CD14-positive monocyte (primary cell): ENCODE data around the gene BTNL3. TPM values are rescaled to one million over a fixed set of nuclear protein-coding genes. Genes with fewer than 3 reads are reported as not detected.

Experiments
- DNase-seq, 3 donors: peaks; one replicate each; pipeline ENCODE4 v3.0.0-alpha.2; 2011 to 2022
- H2AFZ ChIP-seq: 2 replicates; pipeline ENCODE4 v1.6.0; 2012; ENCODE audit warnings: mild to moderate bottlenecking, low read depth, low read length, inconsistent platforms; ENCODE audit not compliant: insufficient read depth, poor library complexity, severe bottlenecking
- H3K27ac ChIP-seq, 2 donors: 1 replicate in 1 of 2; 2 replicates in 1 of 2; pipeline ENCODE4 v1.5.1; 2012 to 2013; ENCODE audit warnings: low read length in 2 of 2, control low read depth in 1 of 2, inconsistent platforms in 1 of 2, low read depth in 1 of 2, mild to moderate bottlenecking in 1 of 2
- H3K27me3 ChIP-seq, 2 donors: one replicate each; pipeline versions ENCODE4 v1.6.0 to v1.6.1; 2011 to 2013; ENCODE audit warnings: low read length in 2 of 2; ENCODE audit not compliant: control insufficient read depth in 2 of 2, insufficient read depth in 2 of 2
- H3K36me3 ChIP-seq, 2 donors: replicated peaks in 1 of 2; 1 replicate in 1 of 2; 2 replicates in 1 of 2; pipeline versions ENCODE4 v1.5.1 to v1.6.1; 2012 to 2013; ENCODE audit warnings: low read length in 2 of 2, control low read depth in 1 of 2, inconsistent platforms in 1 of 2, mild to moderate bottlenecking in 1 of 2; ENCODE audit not compliant: insufficient read depth in 2 of 2, control insufficient read depth in 1 of 2
- H3K4me1 ChIP-seq, 2 donors: 1 replicate in 1 of 2; 2 replicates in 1 of 2; pipeline versions ENCODE4 v1.5.1 to v1.6.1; 2012 to 2013; ENCODE audit warnings: low read length in 2 of 2, control low read depth in 1 of 2, inconsistent platforms in 1 of 2, mild to moderate bottlenecking in 1 of 2, moderate library complexity in 1 of 2; ENCODE audit not compliant: insufficient read depth in 2 of 2, control insufficient read depth in 1 of 2
- H3K4me2 ChIP-seq: replicated peaks from 2 replicates; pipeline ENCODE3; 2012; ENCODE audit warnings: low read length, moderate library complexity, mild to moderate bottlenecking; ENCODE audit not compliant: poor library complexity, severe bottlenecking; ENCODE audit errors: extremely low read depth
- H3K4me3 ChIP-seq, 3 experiments: fragments of 200-600 bp in 1 of 3; sonication (generic) in 1 of 3; replicated peaks in 1 of 3; 1 replicate in 2 of 3; 2 replicates in 1 of 3; pipeline ENCODE4 v1.5.1; 2011 to 2013; ENCODE audit warnings: low read length in 3 of 3, mild to moderate bottlenecking in 3 of 3, control low read depth in 2 of 3, low read depth in 2 of 3, inconsistent platforms in 1 of 3, moderate library complexity in 1 of 3
- H3K79me2 ChIP-seq: 2 replicates; pipeline ENCODE4 v1.6.0; 2012; ENCODE audit warnings: mild to moderate bottlenecking, control low read depth, inconsistent platforms, low read length, moderate library complexity; ENCODE audit not compliant: insufficient read depth
- H3K9ac ChIP-seq: 2 replicates; pipeline ENCODE4 v1.6.0; 2017; ENCODE audit warnings: low read length, mild to moderate bottlenecking; ENCODE audit not compliant: insufficient read depth, poor library complexity, severe bottlenecking
- H3K9me3 ChIP-seq, 2 donors: replicated peaks in 1 of 2; 1 replicate in 1 of 2; 2 replicates in 1 of 2; pipeline versions ENCODE4 v1.5.1 to v1.6.1; 2012 to 2013; ENCODE audit warnings: low read length in 2 of 2, control low read depth in 1 of 2; ENCODE audit not compliant: control insufficient read depth in 1 of 2, insufficient read depth in 1 of 2
- H4K20me1 ChIP-seq: 2 replicates; pipeline ENCODE4 v1.6.0; 2012; ENCODE audit warnings: mild to moderate bottlenecking, low read length, control low read depth, moderate library complexity; ENCODE audit not compliant: insufficient read depth
- H3K27ac Mint-ChIP-seq, 7 donors: one replicate each; pipeline ENCODE4 v1.8.0; 2020; ENCODE audit warnings: mild to moderate bottlenecking in 7 of 7, mixed read lengths in 7 of 7, moderate library complexity in 6 of 7, inconsistent platforms in 2 of 7
- H3K27me3 Mint-ChIP-seq, 3 donors: one replicate each; pipeline ENCODE4 v1.8.0; 2021 to 2022; ENCODE audit warnings: low read depth in 3 of 3, mild to moderate bottlenecking in 3 of 3, mixed read lengths in 3 of 3, moderate library complexity in 3 of 3, inconsistent platforms in 1 of 3
- H3K36me3 Mint-ChIP-seq, 2 donors: one replicate each; pipeline ENCODE4 v1.8.0; 2020; ENCODE audit warnings: mixed read lengths in 2 of 2, inconsistent platforms in 1 of 2, mild to moderate bottlenecking in 1 of 2
- H3K4me1 Mint-ChIP-seq: one replicate; pipeline ENCODE4 v1.8.0; 2020; ENCODE audit warnings: mild to moderate bottlenecking, mixed read lengths
- H3K4me3 Mint-ChIP-seq, 2 donors: one replicate each; pipeline ENCODE4 v1.8.0; 2020; ENCODE audit warnings: mild to moderate bottlenecking in 2 of 2, mixed read lengths in 2 of 2, moderate library complexity in 1 of 2
- H3K9me3 Mint-ChIP-seq, 7 donors: one replicate each; pipeline ENCODE4 v1.8.0; 2020 to 2022; ENCODE audit warnings: mixed read lengths in 7 of 7, mild to moderate bottlenecking in 6 of 7, moderate library complexity in 6 of 7, inconsistent platforms in 2 of 7
- CTCF ChIP-seq: fragments of 200-600 bp; IDR thresholded peaks from one replicate; pipeline ENCODE4 v1.8.0; 2022; ENCODE audit warnings: antibody characterized with exemption, mild to moderate bottlenecking
- WGBS: methylation state at CpG from one replicate; pipeline ENCODE4 v1.1.5; 2013; ENCODE audit warnings: missing lambda C conversion rate; ENCODE audit not compliant: insufficient coverage; 5-methylcytosine and 5-hydroxymethylcytosine counted together
- intact Hi-C, 2 donors: fragments of 100-400 bp; cut with micrococcal nuclease; formaldehyde crosslinking; loops; one replicate each; pipeline versions ENCODE4 v1.15.0 to v1.15.1; 2023
- polyA plus RNA-seq, 3 donors: library from polyadenylated mRNA; depleted of rRNA in 1 of 3; unstranded in 2 of 3; stranded (reverse) in 1 of 3; fragments of 300-500 nt in 2 of 3; fragments of >200 nt in 1 of 3; fragmentation: Illumina TruSeq in 2 of 3; gene quantifications; 1 replicate in 2 of 3; 2 replicates in 1 of 3; pipeline ENCODE4 v1.2.3, GENCODE V29; 2012 to 2021

The BTNL3 gene
- polyA plus RNA-seq, 3 donors, result 0.08 to 0.20 TPM; not detected in 1

DNA sequence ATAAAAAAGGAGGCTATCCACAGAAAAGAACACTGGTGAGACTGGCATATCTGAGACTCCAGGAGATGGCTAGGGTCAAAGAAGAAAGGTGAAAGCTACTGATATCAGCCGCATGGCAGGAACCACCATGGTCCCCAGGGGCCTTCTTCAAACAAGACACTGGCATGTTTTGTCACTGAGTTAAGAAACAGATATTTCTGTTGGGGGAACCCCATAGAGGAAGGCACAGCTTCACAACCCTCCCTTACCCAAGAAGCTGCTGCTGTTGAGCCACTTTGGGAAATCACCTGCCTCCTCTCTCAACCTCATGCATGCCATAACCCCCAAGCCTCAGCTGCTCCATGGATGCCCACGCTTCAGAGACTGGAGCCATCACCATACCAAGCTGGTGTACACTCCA lies 13.3 kb upstream of the BTNL3 start:
- intact Hi-C loops, result no loop called here
- Histone ChIP-seq H3K4me3 (no peak overlapping the region), H3K4me1 (no peaks in the 10 kb centered on the region), H3K4me2 (no peak overlapping the region), H3K27ac (no peak overlapping the region), H2AFZ (no peak overlapping the region), H3K9ac (no peak overlapping the region), H3K36me3 (no peaks in the 10 kb centered on the region), H3K27me3 (no peaks in the 10 kb centered on the region), H3K79me2 (no peaks in the 10 kb centered on the region), H4K20me1 (no peaks in the 10 kb centered on the region), H3K9me3 (no peaks in the 10 kb centered on the region)
- no peak for TF ChIP-seq CTCF
- no peaks in the 10 kb centered on the region for H3K36me3 Mint-ChIP-seq
- peaks cover 0 to 10% (median 0%) of the 10 kb centered on the region in 7 donors for H3K9me3 Mint-ChIP-seq
- WGBS, result 100% methylated on average over 1 of the region's 2 CpGs
- no peak overlapping the region for H3K27ac Mint-ChIP-seq
- no peak for DNase-seq
- H3K27me3 Mint-ChIP-seq, result peaks cover 0 to 5% (median 2%) of the 10 kb centered on the region in 3 donors
- no peaks in the 10 kb centered on the region for H3K4me1 Mint-ChIP-seq
- H3K4me3 Mint-ChIP-seq, result no peak overlapping the region

DNA sequence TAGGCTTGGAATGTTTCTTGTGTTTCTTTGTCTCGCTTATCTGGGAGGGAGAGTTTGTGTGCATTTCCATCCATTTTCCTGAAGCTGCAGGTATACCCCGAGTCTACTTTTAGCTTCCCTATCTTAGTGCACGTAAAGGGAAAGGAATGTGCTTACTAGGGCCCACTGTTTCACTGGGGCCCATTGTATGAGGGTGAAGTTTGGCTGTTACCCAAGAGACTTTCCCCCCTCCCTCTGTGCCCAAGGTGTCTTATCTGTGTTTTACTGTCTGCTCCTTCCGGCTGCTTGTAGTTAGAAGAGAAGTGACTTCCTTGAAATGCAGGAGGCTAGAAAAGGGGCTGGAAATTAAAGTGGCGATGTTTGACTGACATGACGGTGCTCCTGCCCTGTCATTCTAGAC lies 12.1 kb upstream of the BTNL3 start:
- Histone ChIP-seq H3K4me3 (no peak overlapping the region), H3K9me3 (no peaks in the 10 kb centered on the region), H3K79me2 (no peaks in the 10 kb centered on the region), H3K9ac (no peak overlapping the region), H4K20me1 (no peaks in the 10 kb centered on the region), H2AFZ (no peak overlapping the region), H3K4me2 (no peak overlapping the region), H3K27ac (no peak overlapping the region), H3K27me3 (no peaks in the 10 kb centered on the region), H3K36me3 (no peaks in the 10 kb centered on the region), H3K4me1 (no peaks in the 10 kb centered on the region)
- intact Hi-C loops, result no loop called here
- TF ChIP-seq CTCF, result no peak
- Mint-ChIP-seq H3K27ac (no peak overlapping the region), H3K27me3 (peaks cover 3 to 4% (median 3%) of the 10 kb centered on the region in 3 donors), H3K4me3 (no peak overlapping the region), H3K36me3 (no peaks in the 10 kb centered on the region), H3K4me1 (no peaks in the 10 kb centered on the region), H3K9me3 (peaks cover 0 to 6% (median 0%) of the 10 kb centered on the region in 7 donors)
- no peak for DNase-seq
- WGBS, result 86% methylated on average over 2 of the region's 6 CpGs
